ENCODE results near the gene C1orf105.
A peak's percentile ranks its signal among the peaks of the same experiment; 100 is the strongest.

DNA sequence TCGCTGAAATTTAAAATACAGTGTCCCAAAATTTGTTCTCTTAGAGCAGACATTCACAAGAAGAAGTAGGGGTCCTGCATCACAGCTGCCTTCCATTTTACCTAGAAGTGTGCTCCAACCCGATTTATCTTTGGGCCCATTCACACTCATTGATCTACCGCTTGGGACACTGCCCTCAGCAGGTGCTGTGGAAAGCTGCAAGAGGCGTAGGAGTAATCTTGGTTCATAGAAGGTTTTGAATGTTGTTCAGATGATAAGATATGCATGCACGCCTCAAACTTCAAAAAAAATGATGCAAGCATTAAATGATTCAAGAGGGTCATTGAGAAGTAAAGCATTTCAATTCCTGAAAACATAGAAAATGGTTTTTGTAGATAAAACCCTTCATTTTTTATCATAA is 18.6 kb upstream of the C1orf105 start:
- TF ChIP-seq, protein P1, sequence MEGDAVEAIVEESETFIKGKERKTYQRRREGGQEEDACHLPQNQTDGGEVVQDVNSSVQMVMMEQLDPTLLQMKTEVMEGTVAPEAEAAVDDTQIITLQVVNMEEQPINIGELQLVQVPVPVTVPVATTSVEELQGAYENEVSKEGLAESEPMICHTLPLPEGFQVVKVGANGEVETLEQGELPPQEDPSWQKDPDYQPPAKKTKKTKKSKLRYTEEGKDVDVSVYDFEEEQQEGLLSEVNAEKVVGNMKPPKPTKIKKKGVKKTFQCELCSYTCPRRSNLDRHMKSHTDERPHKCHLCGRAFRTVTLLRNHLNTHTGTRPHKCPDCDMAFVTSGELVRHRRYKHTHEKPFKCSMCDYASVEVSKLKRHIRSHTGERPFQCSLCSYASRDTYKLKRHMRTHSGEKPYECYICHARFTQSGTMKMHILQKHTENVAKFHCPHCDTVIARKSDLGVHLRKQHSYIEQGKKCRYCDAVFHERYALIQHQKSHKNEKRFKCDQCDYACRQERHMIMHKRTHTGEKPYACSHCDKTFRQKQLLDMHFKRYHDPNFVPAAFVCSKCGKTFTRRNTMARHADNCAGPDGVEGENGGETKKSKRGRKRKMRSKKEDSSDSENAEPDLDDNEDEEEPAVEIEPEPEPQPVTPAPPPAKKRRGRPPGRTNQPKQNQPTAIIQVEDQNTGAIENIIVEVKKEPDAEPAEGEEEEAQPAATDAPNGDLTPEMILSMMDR (IDR thresholded peaks at IDR 0.05), result peak in 1 of 5 experiments; percentile 4
- no peak for TF ChIP-seq POLR2AphosphoS5 (IDR thresholded peaks at IDR 0.05)
- no peak for TF ChIP-seq POLR2A (IDR thresholded peaks at IDR 0.05)
- no peak for TF ChIP-seq EP300 (IDR thresholded peaks at IDR 0.05; ENCODE audit: low read depth)

All from transverse colon (tissue), 4 donors.